SK-N-MC (cell line): ENCODE measurements around the gene BMP8A.

ENCODE experiments used
- EZH2 ChIP-seq: fragments of 200-600 bp; sonication (generic); IDR thresholded peaks from one replicate; pipeline ENCODE4 v1.6.1; 2017; ENCODE audit warnings: antibody characterized with exemption
- FOXP2 ChIP-seq: optimal IDR thresholded peaks from 2 replicates; pipeline ENCODE3; 2011; ENCODE audit warnings: mild to moderate bottlenecking, moderate library complexity; ENCODE audit not compliant: insufficient read depth; ENCODE audit errors: extremely low read length, control extremely low read depth
- POLR2AphosphoS5 ChIP-seq: IDR thresholded peaks from 2 replicates; pipeline ENCODE4 v1.6.1; 2012; ENCODE audit warnings: mild to moderate bottlenecking, low read depth, low read length, borderline replicate concordance

GRCh38 chr1:39529901-39530535, 38.6 kb downstream of the BMP8A start:
- TF ChIP-seq EZH2 (no peak), POLR2AphosphoS5 (no peak), FOXP2 (no peak)
